HG02623 (cell line): Measurements from ENCODE around the gene NAE1.
"Not testable (repeated sequence)": the region's sequence is repeated elsewhere in the genome, so short reads cannot be mapped to it uniquely, and the experiment has no call there.

Experiments used
- ATAC-seq: cut with Tn5 transposase; IDR thresholded peaks from one replicate; pipeline ENCODE4 v1.9.1; 2021; ENCODE audit warnings: moderate library complexity; ENCODE audit not compliant: unreplicated experiment

NAE1 gene

DNA sequence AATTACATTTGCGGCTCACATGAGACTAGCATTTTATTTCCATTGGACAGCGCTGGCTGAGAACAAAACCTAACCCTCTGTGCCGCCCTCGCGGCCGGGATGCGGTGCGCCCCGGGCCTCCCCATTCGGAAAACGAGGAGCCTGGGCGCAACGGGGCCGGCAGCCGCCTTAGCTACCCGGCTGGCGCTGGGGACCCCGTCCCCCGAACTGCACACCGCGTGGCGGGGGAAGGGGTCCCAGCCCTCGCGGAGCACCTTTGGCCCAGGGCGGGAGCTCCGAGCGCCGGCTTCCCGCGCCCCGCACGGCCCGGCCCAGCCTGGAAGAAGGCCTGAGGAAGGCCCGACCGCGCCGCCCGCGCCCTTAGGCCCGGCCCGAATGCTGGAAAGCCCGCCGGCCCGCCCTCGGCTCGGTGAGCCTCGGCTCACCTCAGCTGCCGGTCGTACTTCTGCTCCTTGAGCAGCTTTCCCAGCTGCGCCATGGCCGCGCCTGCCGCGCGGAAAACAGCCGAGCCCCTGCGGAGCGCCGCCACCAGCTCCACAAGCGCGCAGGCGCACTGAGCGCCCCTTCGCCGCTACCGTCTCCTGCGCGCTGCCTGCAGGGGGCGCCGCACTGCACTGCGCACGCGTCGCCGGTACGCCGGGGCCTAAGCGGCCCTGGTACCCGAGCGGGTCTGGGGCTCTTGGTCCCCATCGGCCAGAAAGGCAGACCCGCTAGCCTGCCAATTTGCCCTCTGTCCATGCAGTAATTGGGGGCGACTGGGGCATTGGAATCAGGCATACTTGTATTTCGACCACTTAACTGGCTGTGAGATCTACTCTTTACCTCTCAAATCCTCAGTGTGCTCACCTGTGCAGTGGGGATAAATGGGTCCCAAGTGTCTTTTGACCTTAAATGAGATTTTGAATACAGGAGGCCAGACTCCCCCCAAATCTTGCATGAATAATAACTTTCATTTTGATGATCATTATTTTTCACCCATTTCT is at the start of gene NAE1:
Gene NAE1, minus strand, starts transcription at position 555 of the 983 bp plus-strand sequence. Its CDS starts 77 bp downstream, at position 478.
- ATAC-seq = peak; percentile 91

DNA sequence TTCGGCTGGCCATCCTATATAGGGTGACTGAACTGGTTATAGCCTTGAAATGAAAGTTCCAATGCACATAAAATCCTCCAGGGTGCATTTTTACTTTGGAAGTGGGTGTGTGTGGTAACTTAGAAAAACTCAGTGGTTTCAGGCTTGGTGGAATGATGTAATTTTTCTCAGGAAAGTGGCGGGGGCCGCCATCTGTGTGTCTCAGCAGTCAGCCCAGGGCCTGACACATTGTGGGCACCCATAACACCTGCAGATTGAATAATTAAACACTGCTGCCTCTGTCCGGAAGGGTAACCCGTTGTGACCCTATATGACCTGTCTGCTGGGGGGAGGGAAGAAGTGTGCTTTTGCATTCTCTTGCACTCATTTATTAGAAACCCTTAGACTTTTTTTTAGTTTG is 47.3 kb upstream of the NAE1 start:
- ATAC-seq = no peak

- no peak for ATAC-seq
Observed at GRCh38 chr16:66874079-66874775, 43.5 kb upstream of the NAE1 start.

DNA sequence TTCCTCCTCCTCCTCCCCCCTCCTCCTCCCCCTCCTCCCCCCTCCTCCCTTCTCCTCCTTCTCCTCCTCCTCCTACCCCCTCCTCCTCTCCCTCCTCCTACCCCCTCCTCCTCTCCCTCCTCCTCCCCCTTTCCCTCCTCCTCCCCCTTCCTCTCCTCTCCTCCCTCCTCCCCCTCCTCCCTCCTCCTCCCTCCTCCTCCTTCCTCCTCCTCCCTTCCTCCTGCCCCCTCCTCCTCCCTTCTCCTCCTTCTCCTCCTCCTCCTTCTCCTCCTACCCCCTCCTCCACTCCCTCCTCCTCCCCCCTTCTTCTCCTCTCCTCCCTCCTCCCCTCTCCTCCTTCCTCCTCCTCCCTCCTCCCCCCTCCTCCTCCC is 42.9 kb upstream of the NAE1 start:
- no peak for ATAC-seq

DNA sequence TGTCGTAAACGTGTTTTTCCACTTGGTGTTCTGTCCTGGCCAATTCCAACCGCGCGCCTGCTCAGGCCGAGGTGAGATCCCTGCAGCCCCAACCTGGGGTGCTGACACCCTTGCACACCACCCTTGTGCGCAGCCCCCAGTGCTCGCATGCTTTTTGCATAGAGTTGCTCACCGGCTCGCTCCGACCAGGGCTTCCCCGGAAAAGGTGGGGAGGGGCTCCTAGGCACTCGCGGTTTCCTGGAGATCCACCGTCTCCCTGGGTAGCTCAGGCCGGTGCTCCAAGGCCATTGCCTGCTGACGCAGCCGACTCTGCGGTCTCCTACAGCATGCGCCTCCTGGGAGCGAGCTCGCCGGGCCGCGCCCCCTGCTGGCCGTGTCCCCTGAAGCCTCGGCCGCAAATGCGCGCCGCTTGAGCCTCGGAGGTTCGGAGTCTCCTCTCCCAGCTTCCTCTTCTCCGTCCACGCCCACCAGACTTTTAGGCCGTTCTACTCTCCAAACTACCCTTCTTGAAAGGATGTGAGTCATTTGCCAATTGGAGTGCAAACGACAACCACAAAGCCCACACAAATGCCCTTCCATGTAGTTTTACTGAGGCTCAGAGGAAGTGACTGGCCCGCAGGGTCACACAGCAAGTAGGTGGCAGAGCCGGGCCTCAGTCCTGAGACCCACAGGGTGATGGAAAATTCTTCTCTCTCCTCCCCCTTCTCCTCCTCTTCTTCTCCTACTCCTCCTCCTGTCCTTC is 42.3 kb upstream of the NAE1 start:
- ATAC-seq = peak; percentile 87

DNA sequence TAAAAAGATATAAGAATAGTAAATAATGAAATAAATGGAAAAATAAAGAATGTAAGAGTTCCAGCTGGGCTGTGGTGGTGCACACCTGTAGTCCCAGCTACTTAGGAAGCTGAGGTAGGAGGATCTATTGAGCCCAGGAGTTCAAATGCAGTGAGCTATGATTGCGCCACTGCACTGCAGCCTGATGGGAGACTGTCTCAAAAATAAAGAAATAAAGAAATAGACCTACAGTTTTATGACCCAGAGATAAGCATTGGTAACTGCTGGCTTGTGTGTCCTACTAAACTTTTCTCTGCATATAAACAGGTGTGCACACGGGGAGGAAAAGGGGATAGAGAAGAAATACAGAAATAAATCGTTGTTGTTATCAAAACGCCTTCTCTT is 41.8 kb upstream of the NAE1 start:
- no peak for ATAC-seq

GRCh38 chr16:66871840-66872239 is 41.1 kb upstream of the NAE1 start:
- no peak for ATAC-seq

DNA sequence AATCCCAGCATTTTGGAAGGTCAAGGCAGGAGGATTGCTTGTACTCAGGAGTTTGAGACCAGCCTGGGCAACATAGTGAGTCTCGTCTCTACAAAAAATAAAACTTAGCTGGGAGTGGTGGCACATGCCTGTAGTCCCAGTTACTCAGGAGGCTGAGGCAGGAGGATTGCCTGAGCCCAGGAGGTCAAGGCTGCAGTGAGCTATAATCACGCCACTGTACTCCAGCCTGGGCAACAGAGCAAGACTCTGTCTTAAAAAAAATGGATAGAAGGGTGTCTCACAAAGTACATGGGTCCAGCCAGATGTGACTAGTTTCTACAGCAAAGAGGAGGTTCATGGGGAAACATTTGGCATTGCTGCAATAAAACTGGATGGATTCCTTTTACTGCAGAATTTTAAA is 40.6 kb upstream of the NAE1 start:
- not testable (repeated sequence) for ATAC-seq

GRCh38 chr16:66869424-66869823 is 38.6 kb upstream of the NAE1 start:
- no peak for ATAC-seq

- no peak for ATAC-seq
Observed at GRCh38 chr16:66863707-66864106, 32.9 kb upstream of the NAE1 start.

- no peak for ATAC-seq
Observed at GRCh38 chr16:66862023-66862520, 31.3 kb upstream of the NAE1 start.

- ATAC-seq = no peak
Observed at GRCh38 chr16:66859397-66860068, 28.8 kb upstream of the NAE1 start.

GRCh38 chr16:66858740-66859396 is 28.1 kb upstream of the NAE1 start:
- ATAC-seq = no peak

DNA sequence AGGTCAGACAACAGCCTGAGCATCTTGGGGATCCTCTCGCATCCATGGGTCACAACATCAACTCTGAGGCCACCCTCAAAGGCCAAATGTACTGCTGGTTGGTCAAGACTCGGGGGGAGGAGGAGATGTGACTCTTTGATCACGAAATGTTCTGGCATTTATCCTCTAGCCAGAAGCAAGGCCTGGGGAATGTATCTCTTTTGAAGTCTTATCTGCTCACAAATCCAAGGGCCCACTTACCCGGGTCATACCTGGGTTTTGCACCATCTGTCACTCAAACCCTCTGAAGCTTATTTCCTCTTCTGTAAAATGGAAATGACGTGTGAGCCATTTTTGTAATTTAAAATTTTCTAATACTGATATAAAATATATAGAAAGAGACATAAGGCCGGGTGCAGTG is 26.7 kb upstream of the NAE1 start:
- no peak for ATAC-seq

DNA sequence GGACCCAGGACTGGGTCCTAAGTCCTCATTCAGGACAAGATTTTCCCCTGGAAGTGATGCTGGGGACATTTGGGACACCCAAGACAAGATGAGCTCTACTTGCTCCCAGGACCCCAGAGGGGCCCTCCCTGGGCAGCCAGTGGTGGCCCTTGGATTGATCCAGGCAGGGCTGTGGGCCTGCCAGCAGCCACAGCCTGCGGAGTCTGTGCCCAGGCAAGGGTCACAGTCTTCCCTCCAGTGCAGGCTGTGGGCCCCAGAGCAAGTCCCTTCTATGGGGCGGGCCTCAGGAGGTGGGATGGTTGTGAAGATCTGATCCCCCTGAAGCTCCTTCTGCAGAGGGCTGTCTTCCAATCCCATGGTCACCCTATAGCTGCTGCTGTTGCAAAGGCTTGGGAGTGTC is 26.0 kb upstream of the NAE1 start:
- no peak for ATAC-seq

GRCh38 chr16:66856184-66856730 is 25.5 kb upstream of the NAE1 start:
- no peak for ATAC-seq

DNA sequence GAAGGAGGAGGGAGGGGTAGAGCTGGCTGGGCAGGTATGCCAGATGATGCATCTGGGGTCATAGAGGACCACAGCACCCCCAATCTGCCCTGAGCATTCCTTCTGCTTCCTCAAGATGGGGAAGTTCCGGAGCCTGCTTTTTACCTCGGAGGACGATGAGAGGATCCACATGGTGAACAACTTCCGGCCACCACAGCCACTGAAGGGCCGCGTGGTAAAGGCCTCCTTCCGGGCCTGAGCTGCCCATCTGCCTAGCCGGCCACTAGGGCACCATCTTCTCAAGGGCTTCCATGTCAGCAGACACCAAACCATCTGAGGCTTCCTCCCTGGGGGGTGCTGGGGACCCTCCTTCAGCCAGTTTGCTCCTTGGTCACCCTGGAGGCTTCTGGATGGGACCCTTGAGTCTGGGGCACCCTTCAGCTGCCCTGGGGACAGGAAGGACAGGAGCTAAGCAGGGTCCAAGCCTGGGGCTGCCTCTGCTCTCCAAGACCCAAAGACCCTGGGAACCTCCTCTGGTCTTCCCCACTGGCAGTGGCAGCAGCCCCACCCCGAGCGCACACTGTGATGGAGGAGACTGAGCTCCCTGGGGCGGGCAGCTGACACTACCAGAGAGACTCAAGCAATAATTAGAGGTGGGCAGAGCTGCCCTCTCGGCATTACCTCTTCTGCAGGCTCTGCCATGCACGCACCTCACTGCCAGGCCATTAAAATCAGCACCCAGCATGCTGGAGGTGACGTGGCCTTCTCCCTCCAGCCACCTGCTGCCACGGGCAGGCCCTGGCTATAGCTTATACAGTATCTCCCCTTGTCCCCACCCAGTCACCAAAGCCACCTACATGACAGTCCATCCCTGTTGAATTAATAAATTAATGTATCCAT is 22.7 kb upstream of the NAE1 start:
- no peak for ATAC-seq

DNA sequence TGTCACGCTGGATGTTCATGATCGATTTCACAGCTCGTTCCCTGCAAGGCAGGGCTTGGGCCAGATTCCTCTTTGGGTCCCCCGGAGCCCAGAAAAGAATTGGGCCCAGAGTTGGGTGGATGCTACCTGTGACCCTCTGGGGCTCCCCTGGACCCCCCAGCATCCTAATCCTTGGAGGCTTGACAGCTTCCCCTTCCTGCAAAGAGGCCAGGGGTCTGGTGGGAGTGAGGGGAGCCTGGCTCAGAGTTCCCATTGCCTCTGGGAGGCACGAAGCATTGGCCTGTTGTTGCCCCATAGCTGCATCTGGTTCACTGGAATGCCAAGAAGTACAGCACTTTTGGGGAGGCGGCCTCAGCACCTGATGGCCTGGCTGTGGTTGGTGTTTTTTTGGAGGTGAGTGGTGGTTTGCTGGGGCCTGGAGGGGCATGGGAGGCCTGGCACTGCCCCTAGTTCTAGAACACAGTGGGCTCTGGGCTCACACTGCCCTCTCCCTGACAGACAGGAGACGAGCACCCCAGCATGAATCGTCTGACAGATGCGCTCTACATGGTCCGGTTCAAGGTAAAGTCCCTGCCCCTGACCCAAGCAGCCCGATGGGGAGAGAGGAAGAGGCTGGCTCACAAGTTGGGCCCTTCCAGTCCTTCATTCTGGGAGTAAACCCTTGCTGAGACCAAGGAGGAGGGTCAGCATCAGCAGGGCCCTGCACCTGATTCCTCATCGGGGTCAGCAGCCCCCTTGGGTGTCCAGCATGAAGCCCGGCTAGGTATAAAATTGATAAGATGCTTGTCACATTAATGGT is 20.6 kb upstream of the NAE1 start:
- no peak for ATAC-seq
